HEK293 (cell line): ENCODE data around the gene PSMD6.

Experiments used
- CTCF ChIP-seq: fragments of 450-650 bp; formaldehyde crosslinking; IDR thresholded peaks from 2 replicates; pipeline ENCODE4 v1.5.1; 2016; ENCODE audit warnings: missing biosample characterization, missing genetic modification characterization
- ZNF274 ChIP-seq, 2 experiments: fragments of 200-500 bp in 1 of 2; fragments of 450-650 bp in 1 of 2; sonication (Bioruptor generic) in 1 of 2; formaldehyde crosslinking in 1 of 2; IDR thresholded peaks; 2 replicates each; pipeline versions ENCODE4 v1.5.1 to v1.6.1; 2014 to 2016; ENCODE audit warnings: borderline replicate concordance in 1 of 2, inconsistent platforms in 1 of 2, low read length in 1 of 2, missing biosample characterization in 1 of 2, missing genetic modification characterization in 1 of 2
- ZNF555 ChIP-seq: fragments of 450-650 bp; formaldehyde crosslinking; conservative IDR thresholded peaks from 2 replicates; pipeline ENCODE4 v1.5.1; 2017; ENCODE audit warnings: missing biosample characterization, mild to moderate bottlenecking, missing genetic modification characterization, inconsistent platforms
- ZNF580 ChIP-seq: fragments of 450-650 bp; formaldehyde crosslinking; IDR thresholded peaks from 2 replicates; pipeline ENCODE4 v1.5.1; 2016; ENCODE audit warnings: missing biosample characterization, missing genetic modification characterization
- ZNF621 ChIP-seq: fragments of 450-650 bp; formaldehyde crosslinking; IDR thresholded peaks from 2 replicates; pipeline ENCODE4 v1.5.1; 2017; ENCODE audit warnings: missing biosample characterization, missing genetic modification characterization
- ZNF837 ChIP-seq: fragments of 450-650 bp; formaldehyde crosslinking; IDR thresholded peaks from 2 replicates; pipeline ENCODE4 v1.5.1; 2016; ENCODE audit warnings: missing biosample characterization, missing genetic modification characterization

- TF ChIP-seq ZNF580 (no peak), ZNF274 (IDR thresholded peaks at IDR 0.05; ENCODE audit: low read length) (no peak), ZNF274 (tag by site-specific recombination; IDR thresholded peaks at IDR 0.05; ENCODE audit: borderline replicate concordance) (no peak), CTCF (tag by site-specific recombination) (no peak), ZNF555 (no peak), ZNF837 (no peak), ZNF621 (tag by site-specific recombination) (no peak)
These were observed 26.5 kb upstream of the PSMD6 start for GRCh38 chr3:64049832-64050231.
